Omental fat pad (tissue), 4 donors: ENCODE data around the gene TUT1. TPM values are rescaled to one million over a fixed set of nuclear protein-coding genes. Genes with fewer than 3 reads are reported as not detected.

ENCODE experiments used
- ATAC-seq: fragments of 150-250 bp; one replicate; pipeline ENCODE4 v1.9.1; 2016; ENCODE audit warnings: mild to moderate bottlenecking, moderate library complexity; ENCODE audit not compliant: low FRiP score
- DNase-seq: peaks from one replicate; pipeline ENCODE4 v3.0.0-alpha.2; 2019; ENCODE audit warnings: low spot score
- CTCF ChIP-seq, 3 donors: fragments of 450-650 bp; IDR thresholded peaks; one replicate each; pipeline ENCODE4 v1.5.1; 2016 to 2017; ENCODE audit warnings: antibody characterized with exemption in 3 of 3, mild to moderate bottlenecking in 3 of 3, moderate library complexity in 2 of 3
- total RNA-seq, 4 donors: library from RNA; depleted of rRNA; stranded (reverse); fragments of >200 nt; gene quantifications; one replicate each; pipeline ENCODE4 v1.1.0, GENCODE V29; 2016

The TUT1 gene, protein sequence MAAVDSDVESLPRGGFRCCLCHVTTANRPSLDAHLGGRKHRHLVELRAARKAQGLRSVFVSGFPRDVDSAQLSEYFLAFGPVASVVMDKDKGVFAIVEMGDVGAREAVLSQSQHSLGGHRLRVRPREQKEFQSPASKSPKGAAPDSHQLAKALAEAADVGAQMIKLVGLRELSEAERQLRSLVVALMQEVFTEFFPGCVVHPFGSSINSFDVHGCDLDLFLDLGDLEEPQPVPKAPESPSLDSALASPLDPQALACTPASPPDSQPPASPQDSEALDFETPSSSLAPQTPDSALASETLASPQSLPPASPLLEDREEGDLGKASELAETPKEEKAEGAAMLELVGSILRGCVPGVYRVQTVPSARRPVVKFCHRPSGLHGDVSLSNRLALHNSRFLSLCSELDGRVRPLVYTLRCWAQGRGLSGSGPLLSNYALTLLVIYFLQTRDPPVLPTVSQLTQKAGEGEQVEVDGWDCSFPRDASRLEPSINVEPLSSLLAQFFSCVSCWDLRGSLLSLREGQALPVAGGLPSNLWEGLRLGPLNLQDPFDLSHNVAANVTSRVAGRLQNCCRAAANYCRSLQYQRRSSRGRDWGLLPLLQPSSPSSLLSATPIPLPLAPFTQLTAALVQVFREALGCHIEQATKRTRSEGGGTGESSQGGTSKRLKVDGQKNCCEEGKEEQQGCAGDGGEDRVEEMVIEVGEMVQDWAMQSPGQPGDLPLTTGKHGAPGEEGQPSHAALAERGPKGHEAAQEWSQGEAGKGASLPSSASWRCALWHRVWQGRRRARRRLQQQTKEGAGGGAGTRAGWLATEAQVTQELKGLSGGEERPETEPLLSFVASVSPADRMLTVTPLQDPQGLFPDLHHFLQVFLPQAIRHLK
- total RNA-seq, result 10 to 100 TPM in 3 of 4 donors, 1 to 10 TPM in 1; 7.9 to 11.0 (median 10.5) TPM

- peak; percentile 91 for DNase-seq
- peak; percentile 97 for ATAC-seq
- TF ChIP-seq CTCF (IDR thresholded peaks at IDR 0.05), result no peak
Measured at GRCh38 chr11:62591448-62592145, at the start of gene TUT1. TSS of gene TUT1 (minus strand) at chr11:62591523. CDS start at chr11:62591485, 38 bp downstream.

GRCh38 chr11:62632492-62632891, 41.2 kb upstream of the TUT1 start:
- TF ChIP-seq CTCF (IDR thresholded peaks at IDR 0.05), result no peak
- ATAC-seq, result no peak
- no peak for DNase-seq

DNA sequence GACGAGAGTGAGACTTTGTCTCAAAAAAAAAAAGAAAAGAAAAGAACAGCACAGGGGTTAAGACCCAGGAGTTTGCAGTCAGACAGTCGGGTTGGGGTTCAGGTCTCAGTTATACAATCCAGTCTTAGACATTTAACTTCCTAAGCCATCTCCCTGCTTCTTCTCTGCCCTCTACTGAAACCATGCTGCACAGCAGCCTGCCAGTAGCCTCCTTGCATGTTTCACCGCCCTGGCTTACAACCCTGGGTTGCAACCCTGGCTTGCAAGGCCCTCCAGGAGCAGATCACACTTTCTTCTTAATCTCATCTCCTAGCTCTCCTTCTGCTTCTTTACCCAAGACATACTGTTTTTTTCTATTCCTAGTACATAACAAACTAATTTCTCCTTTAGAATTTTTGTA, 36.4 kb upstream of the TUT1 start:
- no peak for TF ChIP-seq CTCF (IDR thresholded peaks at IDR 0.05)
- ATAC-seq (no peak), DNase-seq (no peak)

DNA sequence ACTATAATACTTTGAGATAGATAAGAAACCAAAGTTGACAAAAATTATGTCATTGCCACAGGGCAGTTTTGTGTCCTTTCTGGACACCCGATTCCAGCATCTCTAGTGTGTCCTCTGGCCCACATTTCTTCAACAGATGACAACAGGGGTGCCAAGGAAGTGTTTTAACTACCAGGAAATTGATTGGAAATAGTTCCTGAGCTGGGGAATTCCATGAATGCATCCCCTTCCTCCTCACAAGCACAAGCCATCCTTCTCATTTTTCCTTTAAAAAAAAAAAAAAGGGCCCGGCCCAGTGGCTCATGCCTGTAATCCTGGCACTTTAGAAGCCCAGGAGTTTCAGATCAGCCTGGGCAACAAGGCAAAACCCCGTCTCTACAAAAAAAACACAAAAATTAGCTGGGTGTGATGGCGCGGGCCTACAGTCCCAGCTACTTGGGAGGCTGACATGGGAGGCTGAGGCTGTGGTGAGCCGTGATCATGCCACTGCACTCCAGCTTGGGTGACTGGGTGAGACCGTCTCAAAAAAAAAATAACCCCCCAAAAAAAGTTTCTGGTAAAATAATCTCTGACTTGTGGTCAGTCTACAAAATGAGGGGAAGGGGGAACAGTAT, 31.3 kb upstream of the TUT1 start:
- TF ChIP-seq CTCF (IDR thresholded peaks at IDR 0.05), result no peak
- peak; percentile 0 for ATAC-seq
- no peak for DNase-seq

GRCh38 chr11:62621567-62622470, 30.5 kb upstream of the TUT1 start, which contains the start of gene B3GAT3:
TSS of gene B3GAT3 (minus strand) at chr11:62621986. CDS start at chr11:62621947, 39 bp downstream.
- DNase-seq (peak; percentile 96), ATAC-seq (peak; percentile 98)
- no peak for TF ChIP-seq CTCF (IDR thresholded peaks at IDR 0.05)
